GM18858 (cell line): Measurements from ENCODE around the gene CKMT1A.
A peak's percentile ranks its signal among the peaks of the same experiment; 100 is the strongest.
"Not testable (repeated sequence)": the region's sequence is repeated elsewhere in the genome, so short reads cannot be mapped to it uniquely, and the experiment has no call there.

Source experiments
- ATAC-seq: cut with Tn5 transposase; IDR thresholded peaks from one replicate; pipeline ENCODE4 v1.9.1; 2021; ENCODE audit not compliant: unreplicated experiment

The CKMT1A gene

GRCh38 chr15:43693148-43694022, at the start of gene CKMT1A:
Gene CKMT1A (plus strand): TSS chr15:43693859. CDS start chr15:43694051, 192 bp downstream.
- not testable (repeated sequence) for ATAC-seq

GRCh38 chr15:43648649-43649429, 44.8 kb upstream of the CKMT1A start, which contains the start of gene CATSPER2:
Gene CATSPER2 (minus strand): TSS chr15:43648844. CDS start chr15:43648061, 783 bp downstream.
- ATAC-seq, result no peak

GRCh38 chr15:43649430-43649926, 44.2 kb upstream of the CKMT1A start:
- ATAC-seq, result not testable (repeated sequence)

- ATAC-seq, result not testable (repeated sequence)
Observed at GRCh38 chr15:43659727-43660126, 33.9 kb upstream of the CKMT1A start.

- ATAC-seq, result not testable (repeated sequence)
Observed at GRCh38 chr15:43662293-43662692, 31.4 kb upstream of the CKMT1A start.

GRCh38 chr15:43663333-43663732, 30.3 kb upstream of the CKMT1A start:
- ATAC-seq, result not testable (repeated sequence)

- not testable (repeated sequence) for ATAC-seq
Observed at GRCh38 chr15:43666177-43666576, 27.5 kb upstream of the CKMT1A start.

- not testable (repeated sequence) for ATAC-seq
Observed at GRCh38 chr15:43674175-43674574, 19.5 kb upstream of the CKMT1A start.

- peak; percentile 93 for ATAC-seq
Observed at GRCh38 chr15:43689604-43690301, 3.9 kb upstream of the CKMT1A start.

GRCh38 chr15:43692679-43693078, 980 bp upstream of the CKMT1A start:
- ATAC-seq, result not testable (repeated sequence)

GRCh38 chr15:43702174-43702573, 8.5 kb downstream of the CKMT1A start:
- ATAC-seq, result no peak

- no peak for ATAC-seq
Observed at GRCh38 chr15:43702701-43703424, 9.2 kb downstream of the CKMT1A start.

GRCh38 chr15:43710431-43711131, 16.9 kb downstream of the CKMT1A start:
- ATAC-seq, result not testable (repeated sequence)

GRCh38 chr15:43723151-43723550, 29.5 kb downstream of the CKMT1A start:
- ATAC-seq, result no peak

- ATAC-seq, result not testable (repeated sequence)
Observed at GRCh38 chr15:43726306-43726705, 32.6 kb downstream of the CKMT1A start.

- ATAC-seq, result not testable (repeated sequence)
Observed at GRCh38 chr15:43728053-43728725, 34.5 kb downstream of the CKMT1A start.

- no peak for ATAC-seq
Observed at GRCh38 chr15:43735416-43735815, 41.8 kb downstream of the CKMT1A start.

GRCh38 chr15:43746245-43746902, 52.7 kb downstream of the CKMT1A start, which contains the start of gene PDIA3:
Gene PDIA3 (plus strand): TSS chr15:43746438. CDS start chr15:43746540, 102 bp downstream.
- ATAC-seq, result peak; percentile 37
